ENCODE results near the gene TEKT4. TPM values are rescaled to one million over a fixed set of nuclear protein-coding genes. Genes with fewer than 3 reads are reported as not detected.
"Not testable (repeated sequence)": the region's sequence is repeated elsewhere in the genome, so short reads cannot be mapped to it uniquely, and the experiment has no call there.

TEKT4 gene
- not detected for total RNA-seq

GRCh38 chr2:94871226-94872087, at the start of gene TEKT4:
Gene TEKT4 (plus strand): TSS chr2:94871430. CDS start chr2:94871580, 150 bp downstream.
- H3K27me3 ChIP-seq (ENCODE audit: insufficient read depth, low read length): no peaks in the 10 kb centered on the region
- no peaks in the 10 kb centered on the region for H3K9me3 ChIP-seq (ENCODE audit: low read depth, low read length)
- no peak within 1 kb of the TSS for H3K4me3 ChIP-seq (ENCODE audit: low read length)
- H3K4me1 ChIP-seq (ENCODE audit: insufficient read depth, low read length): no peaks in the 10 kb centered on the region

- H3K9me3 ChIP-seq (ENCODE audit: low read depth, low read length); H3K4me3 ChIP-seq (ENCODE audit: low read length); H3K4me1 ChIP-seq (ENCODE audit: insufficient read depth, low read length); H3K27me3 ChIP-seq (ENCODE audit: insufficient read depth, low read length): not testable (repeated sequence)
These were observed 32.0 kb upstream of the TEKT4 start for GRCh38 chr2:94839224-94839623.

- not testable (repeated sequence) for H3K4me3 ChIP-seq (ENCODE audit: low read length); H3K4me1 ChIP-seq (ENCODE audit: insufficient read depth, low read length); H3K9me3 ChIP-seq (ENCODE audit: low read depth, low read length)
- H3K27me3 ChIP-seq (ENCODE audit: insufficient read depth, low read length): peaks cover 14% of the 10 kb centered on the region
These were observed 14.4 kb upstream of the TEKT4 start for GRCh38 chr2:94856856-94857255.

- H3K4me1 ChIP-seq (ENCODE audit: insufficient read depth, low read length); H3K4me3 ChIP-seq (ENCODE audit: low read length); H3K9me3 ChIP-seq (ENCODE audit: low read depth, low read length): not testable (repeated sequence)
- H3K27me3 ChIP-seq (ENCODE audit: insufficient read depth, low read length): peaks cover 19% of the 10 kb centered on the region
These were observed 13.7 kb upstream of the TEKT4 start for GRCh38 chr2:94857367-94858162.

GRCh38 chr2:94858163-94858888, 12.9 kb upstream of the TEKT4 start:
- not testable (repeated sequence) for H3K9me3 ChIP-seq (ENCODE audit: low read depth, low read length); H3K4me1 ChIP-seq (ENCODE audit: insufficient read depth, low read length); H3K4me3 ChIP-seq (ENCODE audit: low read length)
- peaks cover 22% of the 10 kb centered on the region for H3K27me3 ChIP-seq (ENCODE audit: insufficient read depth, low read length)

- H3K9me3 ChIP-seq (ENCODE audit: low read depth, low read length): no peaks in the 10 kb centered on the region
- no peak overlapping the region for H3K4me3 ChIP-seq (ENCODE audit: low read length)
- peaks cover 28% of the 10 kb centered on the region for H3K27me3 ChIP-seq (ENCODE audit: insufficient read depth, low read length)
- H3K4me1 ChIP-seq (ENCODE audit: insufficient read depth, low read length): no peaks in the 10 kb centered on the region
These were observed 9.7 kb upstream of the TEKT4 start for GRCh38 chr2:94861308-94862152.

- peaks cover 28% of the 10 kb centered on the region for H3K27me3 ChIP-seq (ENCODE audit: insufficient read depth, low read length)
These were observed 8.3 kb upstream of the TEKT4 start for GRCh38 chr2:94862903-94863302.

GRCh38 chr2:94869131-94869530, 2.1 kb upstream of the TEKT4 start:
- Histone ChIP-seq H3K27me3 (ENCODE audit: insufficient read depth, low read length) (peaks cover 5% of the 10 kb centered on the region), H3K4me3 (ENCODE audit: low read length) (no peak overlapping the region), H3K4me1 (ENCODE audit: insufficient read depth, low read length) (no peaks in the 10 kb centered on the region), H3K9me3 (ENCODE audit: low read depth, low read length) (no peaks in the 10 kb centered on the region)

More at GRCh38 chr2:94862903-94863302, 8.3 kb upstream of the TEKT4 start:
- not testable (repeated sequence) for H3K4me3 ChIP-seq (ENCODE audit: low read length); H3K9me3 ChIP-seq (ENCODE audit: low read depth, low read length); H3K4me1 ChIP-seq (ENCODE audit: insufficient read depth, low read length)

GRCh38 chr2:94869552-94870439, 1.4 kb upstream of the TEKT4 start:
- Histone ChIP-seq H3K9me3 (ENCODE audit: low read depth, low read length) (no peaks in the 10 kb centered on the region), H3K4me3 (ENCODE audit: low read length) (no peak overlapping the region), H3K4me1 (ENCODE audit: insufficient read depth, low read length) (no peaks in the 10 kb centered on the region), H3K27me3 (ENCODE audit: insufficient read depth, low read length) (peaks cover 3% of the 10 kb centered on the region)

GRCh38 chr2:94870440-94871225, 597 bp upstream of the TEKT4 start:
- Histone ChIP-seq H3K27me3 (ENCODE audit: insufficient read depth, low read length) (no peaks in the 10 kb centered on the region), H3K4me3 (ENCODE audit: low read length) (no peak overlapping the region), H3K4me1 (ENCODE audit: insufficient read depth, low read length) (no peaks in the 10 kb centered on the region), H3K9me3 (ENCODE audit: low read depth, low read length) (no peaks in the 10 kb centered on the region)

- Histone ChIP-seq H3K9me3 (ENCODE audit: low read depth, low read length) (no peaks in the 10 kb centered on the region), H3K4me3 (ENCODE audit: low read length) (no peak overlapping the region), H3K27me3 (ENCODE audit: insufficient read depth, low read length) (no peaks in the 10 kb centered on the region), H3K4me1 (ENCODE audit: insufficient read depth, low read length) (no peaks in the 10 kb centered on the region)
These were observed 923 bp downstream of the TEKT4 start for GRCh38 chr2:94872088-94872618.

- H3K27me3 ChIP-seq (ENCODE audit: insufficient read depth, low read length): no peaks in the 10 kb centered on the region
- H3K9me3 ChIP-seq (ENCODE audit: low read depth, low read length): no peaks in the 10 kb centered on the region
- H3K4me1 ChIP-seq (ENCODE audit: insufficient read depth, low read length): no peaks in the 10 kb centered on the region
- no peak overlapping the region for H3K4me3 ChIP-seq (ENCODE audit: low read length)
These were observed 1.6 kb downstream of the TEKT4 start for GRCh38 chr2:94872676-94873361.

Measured in mononuclear cell (primary cell).